ENCODE data around the gene RPRM. TPM values are rescaled to one million over a fixed set of nuclear protein-coding genes. Genes with fewer than 3 reads are reported as not detected.

Gene RPRM
- polyA plus RNA-seq, 1 donor (not counting 4 experiments of a cell fraction or from before 2014, with no cell fraction given), result not detected

DNA sequence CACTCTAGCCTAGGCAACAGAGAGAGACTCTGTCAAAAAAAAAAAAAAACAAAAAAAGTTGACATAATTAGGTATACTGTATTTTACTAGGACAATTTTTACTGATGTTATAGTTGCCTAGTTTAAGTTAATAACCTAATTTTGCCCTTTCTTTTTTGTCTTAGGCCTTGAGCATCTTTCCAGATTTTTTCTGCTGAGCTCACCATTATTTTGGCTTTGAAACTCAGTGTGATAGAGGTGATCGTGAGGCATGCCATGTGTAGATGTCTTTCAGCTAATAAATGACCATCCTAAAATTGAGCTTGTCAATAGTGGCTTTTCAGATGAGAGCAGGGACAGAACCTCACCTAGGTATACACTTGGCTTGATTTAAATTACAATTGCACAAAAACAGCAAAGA is 47.4 kb downstream of the RPRM start:
- Histone ChIP-seq H3K9ac (ENCODE audit: control insufficient read depth, extremely low read depth, insufficient read depth, low read length) (no peak overlapping the region), H3K79me2 (ENCODE audit: control insufficient read depth, insufficient read depth, low read length) (no peaks in the 10 kb centered on the region), H3K4me3 (ENCODE audit: control insufficient read depth in 2 of 3, extremely low read depth in 1 of 3, insufficient read depth in 2 of 3, low read depth in 1 of 3, low read length in 3 of 3) (no peak overlapping the region), H3K9me1 (ENCODE audit: control insufficient read depth, extremely low read depth, insufficient read depth, low read length) (no peaks in the 10 kb centered on the region), H3K27me3 (ENCODE audit: control insufficient read depth, extremely low read depth, insufficient read depth, low read length) (no peaks in the 10 kb centered on the region), H2AFZ (ENCODE audit: control insufficient read depth, low read length) (no peak overlapping the region), H3K36me3 (ENCODE audit: control insufficient read depth in 2 of 2, extremely low read depth in 1 of 2, insufficient read depth in 2 of 2, low read length in 2 of 2) (no peaks in the 10 kb centered on the region), H3K4me2 (ENCODE audit: control insufficient read depth, extremely low read depth, insufficient read depth, low read depth, low read length) (no peak overlapping the region), H3K9me3 (ENCODE audit: control insufficient read depth, low read depth, low read length) (no peaks in the 10 kb centered on the region), H3K27ac (ENCODE audit: control insufficient read depth, insufficient read depth, low read length) (no peak overlapping the region), H3K4me1 (ENCODE audit: control insufficient read depth, extremely low read depth, insufficient read depth, low read length) (no peaks in the 10 kb centered on the region), H4K20me1 (ENCODE audit: control insufficient read depth, extremely low read depth, insufficient read depth, low read length) (no peaks in the 10 kb centered on the region)
- no peak for FAIRE-seq
- DNase-seq (ENCODE audit: low read depth, low spot score), result no peak
- dilution Hi-C loops (cut with MboI; ENCODE audit: extremely low pct_ligation_motif_present, low sequenced_read_pairs), result no loop called here
- no peak for TF ChIP-seq EZH2 (IDR thresholded peaks at IDR 0.05; ENCODE audit: low read length)
- TF ChIP-seq, protein P1, sequence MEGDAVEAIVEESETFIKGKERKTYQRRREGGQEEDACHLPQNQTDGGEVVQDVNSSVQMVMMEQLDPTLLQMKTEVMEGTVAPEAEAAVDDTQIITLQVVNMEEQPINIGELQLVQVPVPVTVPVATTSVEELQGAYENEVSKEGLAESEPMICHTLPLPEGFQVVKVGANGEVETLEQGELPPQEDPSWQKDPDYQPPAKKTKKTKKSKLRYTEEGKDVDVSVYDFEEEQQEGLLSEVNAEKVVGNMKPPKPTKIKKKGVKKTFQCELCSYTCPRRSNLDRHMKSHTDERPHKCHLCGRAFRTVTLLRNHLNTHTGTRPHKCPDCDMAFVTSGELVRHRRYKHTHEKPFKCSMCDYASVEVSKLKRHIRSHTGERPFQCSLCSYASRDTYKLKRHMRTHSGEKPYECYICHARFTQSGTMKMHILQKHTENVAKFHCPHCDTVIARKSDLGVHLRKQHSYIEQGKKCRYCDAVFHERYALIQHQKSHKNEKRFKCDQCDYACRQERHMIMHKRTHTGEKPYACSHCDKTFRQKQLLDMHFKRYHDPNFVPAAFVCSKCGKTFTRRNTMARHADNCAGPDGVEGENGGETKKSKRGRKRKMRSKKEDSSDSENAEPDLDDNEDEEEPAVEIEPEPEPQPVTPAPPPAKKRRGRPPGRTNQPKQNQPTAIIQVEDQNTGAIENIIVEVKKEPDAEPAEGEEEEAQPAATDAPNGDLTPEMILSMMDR (optimal IDR thresholded peaks at IDR 0.05 in 1 of 3, IDR thresholded peaks at IDR 0.05 in 1 of 3, conservative IDR thresholded peaks at IDR 0.05 in 1 of 3; ENCODE audit: extremely low read depth in 1 of 3, insufficient read depth in 2 of 3, low read length in 3 of 3), result no peak

Small RNAs within 50 kb of the gene (small RNA-seq; reads per million reads assigned to genes)
- gene RF00275 (ENCODE audit: insufficient read length in 3 of 3, low read depth in 3 of 3, low replicate concordance in 1 of 3), result 0 reads per million in 3 experiments
